PC-3 (cell line): ENCODE measurements around the gene TTLL10. TPM values are rescaled to one million over a fixed set of nuclear protein-coding genes. Genes with fewer than 3 reads are reported as not detected.

Experiments used
- ATAC-seq: fragments of 200-7000 bp; cut with Tn5 transposase; 2 replicates; pipeline ENCODE4 v1.9.1; 2020; ENCODE audit warnings: mild to moderate bottlenecking, moderate library complexity
- BruUV-seq: library from RNA; stranded (reverse); fragments of 400-500 nt; replicated peaks from 2 replicates; lab custom pipeline; 2021; lab: Mats Ljungman, UMichigan
- CTCF ChIA-PET: fragments of 300-600 bp; sonication (Branson Sonifier 250); formaldehyde crosslinking; loops from one replicate; lab custom pipeline; 2022; ENCODE audit warnings: antibody characterized with exemption; lab: Charles Lee
- POLR2A ChIA-PET: fragments of 300-600 bp; sonication (Branson Sonifier 250); formaldehyde crosslinking; loops from one replicate; lab custom pipeline; 2022; ENCODE audit warnings: antibody characterized with exemption; ENCODE audit not compliant: unreplicated experiment; lab: Charles Lee
- DNase-seq: peaks from one replicate; pipeline ENCODE4 v3.0.0-alpha.2; 2015
- H2AFZ ChIP-seq: fragments of 300-600 bp; sonication (generic); 2 replicates; pipeline ENCODE4 v1.6.0; 2016; ENCODE audit warnings: antibody characterized with exemption, low read length
- H3F3A ChIP-seq: fragments of 300-600 bp; sonication (generic); one replicate; pipeline ENCODE4 v1.6.0; 2017; ENCODE audit warnings: antibody characterized with exemption, low read length, control low read depth, mild to moderate bottlenecking; ENCODE audit not compliant: unreplicated experiment
- H3K27ac ChIP-seq: fragments of 300-600 bp; sonication (generic); 2 replicates; pipeline ENCODE4 v1.5.1; 2016; ENCODE audit warnings: mild to moderate bottlenecking, low read length
- H3K27me3 ChIP-seq: fragments of 300-600 bp; sonication (generic); 2 replicates; pipeline ENCODE4 v1.6.1; 2016; ENCODE audit warnings: low read length, mixed read lengths
- H3K36me3 ChIP-seq: fragments of 300-600 bp; sonication (generic); 2 replicates; pipeline ENCODE4 v1.6.1; 2016; ENCODE audit warnings: low read depth, mixed run types, low read length, mixed read lengths
- H3K4me1 ChIP-seq: fragments of 300-600 bp; sonication (generic); 2 replicates; pipeline ENCODE4 v1.5.1; 2016; ENCODE audit warnings: low read length; ENCODE audit not compliant: insufficient read depth
- H3K4me2 ChIP-seq: fragments of 300-600 bp; sonication (generic); 2 replicates; pipeline ENCODE4 v1.6.0; 2016; ENCODE audit warnings: low read length
- H3K4me3 ChIP-seq: fragments of 300-600 bp; sonication (generic); 2 replicates; pipeline ENCODE4 v1.5.1; 2016; ENCODE audit warnings: mild to moderate bottlenecking, low read length, mixed read lengths
- H3K79me2 ChIP-seq: fragments of 300-600 bp; sonication (generic); 2 replicates; pipeline ENCODE4 v1.6.1; 2017; ENCODE audit warnings: low read length, mixed read lengths
- H3K9ac ChIP-seq: fragments of 300-600 bp; sonication (generic); 2 replicates; pipeline ENCODE4 v1.6.0; 2016; ENCODE audit warnings: mild to moderate bottlenecking, low read length
- H3K9me2 ChIP-seq: fragments of 300-600 bp; sonication (generic); replicated peaks from 2 replicates; pipeline ENCODE4 v1.6.1; 2016; ENCODE audit warnings: mixed run types, low read length, mixed read lengths
- H3K9me3 ChIP-seq: fragments of 300-600 bp; sonication (generic); 2 replicates; pipeline ENCODE4 v1.6.1; 2016; ENCODE audit warnings: low read length, mixed read lengths
- H4K20me1 ChIP-seq: fragments of 300-600 bp; sonication (generic); 2 replicates; pipeline ENCODE4 v1.6.1; 2016; ENCODE audit warnings: low read length, mixed read lengths
- EZH2 ChIP-seq: fragments of 300-600 bp; sonication (generic); IDR thresholded peaks from one replicate; pipeline ENCODE4 v1.6.1; 2017; ENCODE audit warnings: antibody characterized with exemption, mild to moderate bottlenecking, low read length; ENCODE audit not compliant: unreplicated experiment
- EZH2phosphoT487 ChIP-seq: fragments of 300-600 bp; sonication (generic); IDR thresholded peaks from 2 replicates; pipeline ENCODE4 v1.6.1; 2018; ENCODE audit warnings: mild to moderate bottlenecking, antibody characterized with exemption, low read length, borderline replicate concordance
- intact Hi-C: fragments of 100-400 bp; cut with micrococcal nuclease; formaldehyde crosslinking; loops from 2 replicates; pipeline ENCODE4 v1.9.0; 2023
- total RNA-seq: library from RNA; depleted of rRNA; stranded (reverse); fragments of >200 nt; gene quantifications from 2 replicates; pipeline ENCODE4 v1.2.3, GENCODE V29; 2014
- TF ChIP-seq, protein P1 (sequence below): fragments of 300-600 bp; sonication (generic); conservative IDR thresholded peaks from 2 replicates; pipeline ENCODE4 v1.5.1; 2017; ENCODE audit warnings: antibody characterized with exemption, low read depth, mild to moderate bottlenecking, low read length

TTLL10 gene
- total RNA-seq, 1 experiment from 2014 or later: 0.36 TPM

DNA sequence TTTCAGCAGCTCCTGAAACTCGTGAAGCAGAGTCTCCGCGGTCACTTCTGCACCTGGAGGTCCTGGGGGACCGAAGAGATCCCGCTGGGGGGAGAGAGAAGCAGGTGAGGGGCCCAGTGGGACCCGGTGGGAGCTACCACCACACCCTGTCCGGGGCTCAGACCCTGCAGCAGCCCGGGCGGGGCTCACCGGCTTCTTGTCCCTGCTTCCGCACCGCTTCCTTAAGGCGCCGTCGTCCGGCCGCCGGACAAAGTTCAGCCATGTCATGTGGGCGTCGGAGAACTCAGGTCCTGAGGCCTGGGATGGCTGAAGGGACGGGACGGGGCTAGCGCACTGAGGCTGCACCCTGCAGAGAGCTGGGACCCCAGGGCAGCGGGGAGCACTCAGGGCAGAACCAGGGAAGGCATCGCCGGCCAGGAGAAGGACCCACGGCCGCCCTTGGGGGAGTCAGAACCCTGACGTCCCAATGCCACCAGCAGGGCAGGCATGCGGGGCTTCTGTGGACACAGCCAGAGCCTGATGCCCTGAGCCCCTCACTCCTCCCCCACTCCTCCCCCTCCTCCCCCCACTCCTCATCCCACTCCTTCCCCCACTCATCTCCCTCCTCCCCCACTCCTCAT lies 70.6 kb downstream of the TTLL10 start:
- POLR2A ChIA-PET: no interaction called here
- no peak overlapping the region for H2AFZ ChIP-seq
- no peaks in the 10 kb centered on the region for H3K27me3 ChIP-seq
- no peaks in the 10 kb centered on the region for H3K36me3 ChIP-seq
- no peaks in the 10 kb centered on the region for H3F3A ChIP-seq
- H3K79me2 ChIP-seq: no peaks in the 10 kb centered on the region
- H3K4me1 ChIP-seq: peaks cover 8% of the 10 kb centered on the region
- CTCF ChIA-PET: no interaction called here
- intact Hi-C loops: no loop called here
- TF ChIP-seq, protein P1, sequence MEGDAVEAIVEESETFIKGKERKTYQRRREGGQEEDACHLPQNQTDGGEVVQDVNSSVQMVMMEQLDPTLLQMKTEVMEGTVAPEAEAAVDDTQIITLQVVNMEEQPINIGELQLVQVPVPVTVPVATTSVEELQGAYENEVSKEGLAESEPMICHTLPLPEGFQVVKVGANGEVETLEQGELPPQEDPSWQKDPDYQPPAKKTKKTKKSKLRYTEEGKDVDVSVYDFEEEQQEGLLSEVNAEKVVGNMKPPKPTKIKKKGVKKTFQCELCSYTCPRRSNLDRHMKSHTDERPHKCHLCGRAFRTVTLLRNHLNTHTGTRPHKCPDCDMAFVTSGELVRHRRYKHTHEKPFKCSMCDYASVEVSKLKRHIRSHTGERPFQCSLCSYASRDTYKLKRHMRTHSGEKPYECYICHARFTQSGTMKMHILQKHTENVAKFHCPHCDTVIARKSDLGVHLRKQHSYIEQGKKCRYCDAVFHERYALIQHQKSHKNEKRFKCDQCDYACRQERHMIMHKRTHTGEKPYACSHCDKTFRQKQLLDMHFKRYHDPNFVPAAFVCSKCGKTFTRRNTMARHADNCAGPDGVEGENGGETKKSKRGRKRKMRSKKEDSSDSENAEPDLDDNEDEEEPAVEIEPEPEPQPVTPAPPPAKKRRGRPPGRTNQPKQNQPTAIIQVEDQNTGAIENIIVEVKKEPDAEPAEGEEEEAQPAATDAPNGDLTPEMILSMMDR: no peak
- no peak for TF ChIP-seq EZH2phosphoT487
- no peak overlapping the region for H3K4me3 ChIP-seq
- no peaks in the 10 kb centered on the region for H3K9me3 ChIP-seq
- no peaks in the 10 kb centered on the region for H4K20me1 ChIP-seq
- ATAC-seq (no peak), DNase-seq (no peak)
- BruUV-seq: no TSS peak
- no peak overlapping the region for H3K9ac ChIP-seq
- H3K4me2 ChIP-seq: no peak overlapping the region
- H3K9me2 ChIP-seq: no peaks in the 10 kb centered on the region
- H3K27ac ChIP-seq: no peak overlapping the region

DNA sequence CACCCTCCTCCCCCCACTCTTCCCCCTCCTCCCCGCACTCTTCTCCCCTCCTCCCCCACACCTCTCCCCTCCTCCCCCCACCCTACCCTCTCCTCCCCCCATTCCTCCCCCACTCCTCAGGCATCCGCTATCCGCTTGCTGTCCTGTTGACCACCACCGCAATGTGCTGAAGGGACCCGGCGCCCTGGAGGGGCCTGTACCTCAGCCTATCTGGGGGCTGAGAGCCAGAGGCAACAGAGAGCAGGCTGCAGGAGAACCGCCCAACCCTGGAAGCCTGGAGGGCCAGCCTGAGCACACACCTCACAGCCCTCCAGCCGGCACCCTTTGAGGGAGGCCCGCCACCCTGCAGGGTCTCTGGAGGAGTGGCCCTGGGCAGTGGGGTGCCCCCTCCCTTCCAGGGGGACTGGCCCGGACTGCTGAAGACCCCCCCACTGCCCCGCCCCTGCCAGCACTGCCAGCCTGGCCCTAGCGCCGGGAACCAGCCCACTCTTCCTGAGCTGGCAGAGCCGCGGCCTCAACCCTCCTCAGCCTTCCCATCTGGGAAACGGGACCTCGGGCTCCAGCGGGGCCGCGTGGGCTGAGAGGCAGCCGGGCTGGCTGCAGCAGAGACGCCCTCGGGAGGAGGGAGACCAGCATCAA lies 71.6 kb downstream of the TTLL10 start:
- Histone ChIP-seq H3K4me1 (no peaks in the 10 kb centered on the region), H3K4me2 (no peak overlapping the region), H3K9me3 (no peaks in the 10 kb centered on the region), H3F3A (no peaks in the 10 kb centered on the region), H4K20me1 (no peaks in the 10 kb centered on the region), H2AFZ (no peak overlapping the region), H3K9ac (no peak overlapping the region), H3K4me3 (no peak overlapping the region), H3K79me2 (no peaks in the 10 kb centered on the region), H3K27ac (no peak overlapping the region), H3K36me3 (no peaks in the 10 kb centered on the region), H3K9me2 (no peaks in the 10 kb centered on the region), H3K27me3 (no peaks in the 10 kb centered on the region)
- POLR2A ChIA-PET: no interaction called here
- CTCF ChIA-PET: no interaction called here
- TF ChIP-seq EZH2phosphoT487 (no peak), EZH2 (no peak)
- TF ChIP-seq, protein P1: no peak
- intact Hi-C loops: no loop called here
- ATAC-seq: no peak
- no TSS peak for BruUV-seq
- DNase-seq: no peak

DNA sequence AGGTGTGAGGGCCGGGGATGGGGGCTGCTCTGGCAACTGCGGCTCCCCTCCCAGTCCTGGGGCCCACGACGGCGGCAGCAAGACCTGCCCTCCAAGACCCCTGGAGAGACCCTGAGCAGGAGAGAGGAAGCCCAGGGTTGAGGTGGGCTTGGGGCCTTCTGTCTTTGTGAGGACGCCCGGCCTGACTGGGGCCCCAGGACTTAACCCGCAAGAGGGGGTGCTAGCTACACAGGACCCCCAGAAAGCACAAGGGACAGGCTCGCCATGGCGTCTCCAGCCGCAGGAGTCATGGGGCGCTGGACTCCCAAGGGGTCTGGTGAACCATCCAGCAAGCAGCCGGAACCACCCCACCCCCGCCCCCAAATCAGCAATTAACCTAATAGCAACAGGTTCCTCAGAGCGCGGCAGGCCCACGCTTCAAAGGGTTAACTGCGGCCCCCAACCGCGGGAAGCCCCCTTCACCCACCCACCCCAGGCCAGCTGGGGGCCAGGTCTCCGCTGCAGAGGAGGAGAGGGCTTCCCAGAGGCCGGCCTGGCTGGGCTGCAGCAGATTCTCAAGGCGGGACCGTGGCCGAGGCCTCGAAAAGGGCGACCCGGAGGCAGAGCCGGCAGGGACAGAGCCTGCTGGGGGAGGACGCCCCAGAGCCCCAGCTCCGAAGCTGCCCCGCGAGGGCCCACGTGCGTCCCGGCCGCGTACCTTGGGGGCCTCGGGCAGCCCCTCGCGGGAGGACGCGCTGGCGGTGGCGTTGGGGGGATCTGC lies 72.3 kb downstream of the TTLL10 start:
- intact Hi-C loops: no loop called here
- H3K9me3 ChIP-seq: no peaks in the 10 kb centered on the region
- TF ChIP-seq EZH2 (no peak), EZH2phosphoT487 (no peak)
- TF ChIP-seq, protein P1: no peak
- ATAC-seq (no peak), DNase-seq (no peak)
- no peaks in the 10 kb centered on the region for H3K36me3 ChIP-seq
- H3K79me2 ChIP-seq: no peaks in the 10 kb centered on the region
- H4K20me1 ChIP-seq: no peaks in the 10 kb centered on the region
- no peaks in the 10 kb centered on the region for H3K9me2 ChIP-seq
- no peak overlapping the region for H2AFZ ChIP-seq
- no peaks in the 10 kb centered on the region for H3F3A ChIP-seq
- H3K4me3 ChIP-seq: no peak overlapping the region
- H3K27ac ChIP-seq: no peak overlapping the region
- CTCF ChIA-PET: no interaction called here
- H3K4me2 ChIP-seq: no peak overlapping the region
- BruUV-seq: no TSS peak
- POLR2A ChIA-PET: no interaction called here
- no peak overlapping the region for H3K9ac ChIP-seq
- no peaks in the 10 kb centered on the region for H3K27me3 ChIP-seq
- no peaks in the 10 kb centered on the region for H3K4me1 ChIP-seq
